Measurements from ENCODE around the gene TCAP.

Gene TCAP

GRCh38 chr17:39655105-39655504 lies 10.0 kb upstream of the TCAP start:
- Mint-ChIP-seq H3K4me3 (no peak overlapping the region), H3K4me1 (peaks cover 27% of the 10 kb centered on the region), H3K36me3 (ENCODE audit: low read depth) (peaks cover 10% of the 10 kb centered on the region), H3K27ac (no peak overlapping the region), H3K9me3 (no peaks in the 10 kb centered on the region), H3K27me3 (ENCODE audit: low read depth) (no peaks in the 10 kb centered on the region)
- no peak for TF ChIP-seq CTCF (IDR thresholded peaks at IDR 0.05; ENCODE audit: unreplicated experiment in 3 of 3)

GRCh38 chr17:39658346-39658745 lies 6.8 kb upstream of the TCAP start:
- Mint-ChIP-seq H3K9me3 (no peaks in the 10 kb centered on the region), H3K4me3 (no peak overlapping the region), H3K4me1 (peaks cover 24% of the 10 kb centered on the region), H3K27ac (no peak overlapping the region), H3K36me3 (ENCODE audit: low read depth) (peaks cover 18% of the 10 kb centered on the region), H3K27me3 (ENCODE audit: low read depth) (no peaks in the 10 kb centered on the region)
- no peak for TF ChIP-seq CTCF (IDR thresholded peaks at IDR 0.05; ENCODE audit: unreplicated experiment in 3 of 3)

- no peak for TF ChIP-seq CTCF (IDR thresholded peaks at IDR 0.05; ENCODE audit: unreplicated experiment in 3 of 3)
- Mint-ChIP-seq H3K27me3 (ENCODE audit: low read depth) (no peaks in the 10 kb centered on the region), H3K36me3 (ENCODE audit: low read depth) (peaks cover 18% of the 10 kb centered on the region), H3K4me3 (no peak overlapping the region), H3K4me1 (peaks cover 21% of the 10 kb centered on the region), H3K9me3 (no peaks in the 10 kb centered on the region), H3K27ac (no peak overlapping the region)
These were observed 6.4 kb upstream of the TCAP start for GRCh38 chr17:39658760-39659159.

- Mint-ChIP-seq H3K9me3 (no peaks in the 10 kb centered on the region), H3K27me3 (ENCODE audit: low read depth) (peaks cover 4% of the 10 kb centered on the region), H3K4me3 (no peak overlapping the region), H3K27ac (no peak overlapping the region), H3K36me3 (ENCODE audit: low read depth) (peaks cover 18% of the 10 kb centered on the region), H3K4me1 (peaks cover 16% of the 10 kb centered on the region)
- no peak for TF ChIP-seq CTCF (IDR thresholded peaks at IDR 0.05; ENCODE audit: unreplicated experiment in 3 of 3)
These were observed 5.7 kb upstream of the TCAP start for GRCh38 chr17:39659279-39660010.

- H3K36me3 Mint-ChIP-seq (ENCODE audit: low read depth) = peaks cover 18% of the 10 kb centered on the region
- no peaks in the 10 kb centered on the region for H3K9me3 Mint-ChIP-seq
- TF ChIP-seq CTCF (IDR thresholded peaks at IDR 0.05; ENCODE audit: unreplicated experiment in 3 of 3) = no peak
- peaks cover 4% of the 10 kb centered on the region for H3K27me3 Mint-ChIP-seq (ENCODE audit: low read depth)
- H3K4me1 Mint-ChIP-seq = peaks cover 16% of the 10 kb centered on the region
- no peak overlapping the region for H3K27ac Mint-ChIP-seq
- no peak overlapping the region for H3K4me3 Mint-ChIP-seq
These were observed 5.2 kb upstream of the TCAP start for GRCh38 chr17:39660011-39660360.

Data from nephron (organoid).